GM23248 (cell line): ENCODE measurements around the gene LYPD1. TPM values are rescaled to one million over a fixed set of nuclear protein-coding genes. Genes with fewer than 3 reads are reported as not detected.
A peak's percentile ranks its signal among the peaks of the same experiment; 100 is the strongest.

ENCODE experiments used
- DNase-seq: peaks from one replicate; pipeline ENCODE4 v3.0.0-alpha.2; 2015
- H2AFZ ChIP-seq: fragments of 200-600 bp; sonication (generic); 2 replicates; pipeline ENCODE4 v1.6.1; 2016; ENCODE audit warnings: antibody characterized with exemption
- H3F3A ChIP-seq: fragments of 200-600 bp; sonication (generic); 2 replicates; pipeline ENCODE4 v1.6.1; 2016; ENCODE audit warnings: mild to moderate bottlenecking, antibody characterized with exemption, mixed run types; ENCODE audit not compliant: insufficient read depth
- H3K27ac ChIP-seq: fragments of 200-600 bp; sonication (generic); 2 replicates; pipeline ENCODE4 v1.5.1; 2016; ENCODE audit warnings: mild to moderate bottlenecking
- H3K27me3 ChIP-seq: fragments of 200-600 bp; sonication (generic); replicated peaks from 2 replicates; pipeline ENCODE4 v1.6.1; 2016; ENCODE audit warnings: mild to moderate bottlenecking; ENCODE audit not compliant: insufficient read depth
- H3K36me3 ChIP-seq: fragments of 200-600 bp; sonication (generic); 2 replicates; pipeline ENCODE4 v1.6.1; 2016; ENCODE audit warnings: low read depth, mild to moderate bottlenecking
- H3K4me1 ChIP-seq: fragments of 200-600 bp; sonication (generic); 2 replicates; pipeline ENCODE4 v1.6.1; 2016; ENCODE audit warnings: mild to moderate bottlenecking; ENCODE audit not compliant: insufficient read depth
- H3K4me2 ChIP-seq: fragments of 200-600 bp; sonication (generic); one replicate; pipeline ENCODE4 v1.6.1; 2016; ENCODE audit warnings: mild to moderate bottlenecking; ENCODE audit not compliant: unreplicated experiment
- H3K4me3 ChIP-seq: fragments of 200-600 bp; sonication (generic); 2 replicates; pipeline ENCODE4 v1.5.1; 2016; ENCODE audit warnings: mild to moderate bottlenecking
- H3K79me2 ChIP-seq: fragments of 200-600 bp; sonication (generic); 2 replicates; pipeline ENCODE4 v1.6.1; 2016; ENCODE audit warnings: mild to moderate bottlenecking; ENCODE audit not compliant: insufficient read depth
- H3K9ac ChIP-seq: fragments of 200-600 bp; sonication (generic); 2 replicates; pipeline ENCODE4 v1.6.1; 2016; ENCODE audit warnings: mild to moderate bottlenecking
- H3K9me2 ChIP-seq: fragments of 200-600 bp; sonication (generic); 2 replicates; pipeline ENCODE4 v1.6.1; 2016; ENCODE audit warnings: mixed run types, mild to moderate bottlenecking, moderate library complexity; ENCODE audit not compliant: insufficient read depth
- H3K9me3 ChIP-seq: fragments of 200-600 bp; sonication (generic); one replicate; pipeline ENCODE4 v1.6.1; 2017; ENCODE audit warnings: low read depth
- H4K20me1 ChIP-seq: fragments of 200-600 bp; sonication (generic); 2 replicates; pipeline ENCODE4 v1.6.0; 2016; ENCODE audit not compliant: insufficient read depth
- EZH2 ChIP-seq: fragments of 200-600 bp; sonication (generic); IDR thresholded peaks from 2 replicates; pipeline ENCODE4 v1.6.1; 2018; ENCODE audit warnings: antibody characterized with exemption, mild to moderate bottlenecking; ENCODE audit not compliant: insufficient read depth, poor library complexity, severe bottlenecking
- EZH2phosphoT487 ChIP-seq: fragments of 200-600 bp; sonication (generic); IDR thresholded peaks from 2 replicates; pipeline ENCODE4 v1.6.1; 2018; ENCODE audit warnings: antibody characterized with exemption, moderate library complexity, mild to moderate bottlenecking, low read depth; ENCODE audit not compliant: insufficient read depth
- WGBS, 2 experiments: methylation state at CpG; one replicate each; pipeline ENCODE4 v1.1.6; 2015 to 2017; ENCODE audit warnings: low lambda C conversion rate in 2 of 2, low coverage in 1 of 2; ENCODE audit errors: missing lambda C conversion rate in 2 of 2; 5-methylcytosine and 5-hydroxymethylcytosine counted together
- in situ Hi-C: fragments of 300-500 bp; cut with MboI; formaldehyde crosslinking; loops from 2 replicates; pipeline ENCODE4 v1.15.0; 2020
- polyA plus RNA-seq: library from polyadenylated mRNA; unstranded; fragments of >200 nt; fragmentation: Nextera tagmentation; extraction: Ambion mirVana; gene quantifications from 2 replicates; pipeline ENCODE4 v1.2.1, GENCODE V29; 2016
- total RNA-seq: library from RNA; depleted of rRNA; stranded (reverse); fragments of >200 nt; shearing (Covaris generic); gene quantifications from 2 replicates; pipeline ENCODE4 v1.2.3, GENCODE V29; 2014

Gene LYPD1
- total and polyA plus RNA-seq, 2 experiments from 2014 or later: 0.11 to 0.51 TPM

DNA sequence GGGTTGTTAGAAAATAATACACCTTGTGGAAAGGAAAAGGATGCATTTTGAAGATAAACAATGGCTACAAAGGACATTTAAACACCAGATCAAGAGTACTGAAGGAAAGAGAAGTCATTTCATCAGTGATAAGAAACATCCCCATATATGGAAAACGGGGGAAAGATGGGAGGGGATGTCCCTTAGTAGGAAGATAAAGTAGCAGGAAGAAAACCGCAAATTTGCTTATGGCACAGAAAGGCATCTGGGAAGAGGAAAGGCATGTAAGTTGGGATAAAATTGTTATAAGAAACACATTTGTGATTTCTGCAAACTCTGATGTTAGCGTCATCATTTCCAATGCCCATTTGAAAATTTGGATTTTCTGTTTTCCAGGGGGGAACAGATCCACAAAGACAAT lies 10.5 kb upstream of the LYPD1 start:
- H3K79me2 ChIP-seq: no peaks in the 10 kb centered on the region
- H3K4me3 ChIP-seq: no peak overlapping the region
- TF ChIP-seq EZH2phosphoT487 (no peak), EZH2 (no peak)
- no peaks in the 10 kb centered on the region for H3K27me3 ChIP-seq
- WGBS, 2 experiments: 59 to 65% methylated on average over 3 of the region's 3 CpGs
- H3K36me3 ChIP-seq: no peaks in the 10 kb centered on the region
- no peak overlapping the region for H3K4me2 ChIP-seq
- DNase-seq: no peak
- no peaks in the 10 kb centered on the region for H4K20me1 ChIP-seq
- no peaks in the 10 kb centered on the region for H3K9me3 ChIP-seq
- no peak overlapping the region for H3K27ac ChIP-seq
- no peaks in the 10 kb centered on the region for H3F3A ChIP-seq
- peaks cover 7% of the 10 kb centered on the region; the same call in 1 of the 2 replicates for H3K4me1 ChIP-seq
- in situ Hi-C loops: no loop called here
- no peak overlapping the region for H3K9ac ChIP-seq
- no peak overlapping the region for H2AFZ ChIP-seq
- no peaks in the 10 kb centered on the region for H3K9me2 ChIP-seq

DNA sequence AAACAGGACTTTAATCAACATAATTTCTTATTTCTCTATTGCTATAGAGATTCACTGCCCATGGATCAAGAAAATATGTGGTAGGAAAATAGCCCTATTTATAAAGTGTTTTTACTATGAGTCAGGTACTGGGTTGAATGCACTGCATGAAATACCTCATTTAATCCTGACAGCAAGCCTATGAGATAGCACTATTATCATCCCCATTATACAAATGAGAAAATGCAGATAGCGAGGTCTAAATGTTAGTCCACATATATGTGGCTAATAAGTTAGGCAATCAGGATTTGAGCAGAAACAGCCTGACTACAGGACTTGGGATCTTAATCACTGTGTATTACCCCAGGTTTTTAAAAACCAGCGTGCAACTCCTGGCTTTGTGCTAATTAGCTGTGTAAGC lies 8.5 kb upstream of the LYPD1 start:
- in situ Hi-C loops: no loop called here
- Histone ChIP-seq H3K4me2 (no peak overlapping the region), H3K27me3 (no peaks in the 10 kb centered on the region)

DNA sequence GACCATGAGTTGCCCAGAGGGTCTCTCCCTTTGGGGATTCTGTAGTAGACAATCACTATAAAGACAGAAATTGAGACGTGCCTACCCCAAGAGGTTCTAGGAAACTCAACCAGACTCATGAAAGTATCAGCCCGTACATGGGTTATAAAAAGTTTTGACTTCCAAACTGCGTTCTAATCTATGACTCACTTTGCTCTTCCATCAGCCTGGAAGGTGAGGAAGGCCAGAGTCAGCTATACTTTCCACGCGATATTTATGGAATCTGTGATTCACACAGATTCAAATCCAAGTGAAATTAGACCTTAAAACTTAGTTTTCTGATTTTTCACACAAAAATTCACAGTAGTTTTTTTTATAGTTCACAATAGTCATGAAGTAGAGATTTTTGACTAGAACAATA lies 7.7 kb upstream of the LYPD1 start:
- H3K27me3 ChIP-seq: no peaks in the 10 kb centered on the region
- H3K9ac ChIP-seq: no peak overlapping the region
- no peaks in the 10 kb centered on the region for H4K20me1 ChIP-seq
- no peak overlapping the region for H2AFZ ChIP-seq
- H3K27ac ChIP-seq: no peak overlapping the region
- 59 to 61% methylated on average over 5 of the region's 5 CpGs for WGBS, 2 experiments
- H3F3A ChIP-seq: no peaks in the 10 kb centered on the region
- no peak overlapping the region for H3K4me3 ChIP-seq
- H3K36me3 ChIP-seq: no peaks in the 10 kb centered on the region
- DNase-seq: peak; percentile 45
- TF ChIP-seq EZH2phosphoT487: no peak
- TF ChIP-seq EZH2: no peak
- no peaks in the 10 kb centered on the region for H3K9me2 ChIP-seq
- H3K4me1 ChIP-seq: peaks cover 7% of the 10 kb centered on the region; the same call in 1 of the 2 replicates
- H3K9me3 ChIP-seq: no peaks in the 10 kb centered on the region
- H3K4me2 ChIP-seq: no peak overlapping the region
- H3K79me2 ChIP-seq: no peaks in the 10 kb centered on the region
- in situ Hi-C loops: no loop called here

More for the DNA sequence above, 8.5 kb upstream of the LYPD1 start:
- H3K9me2 ChIP-seq: no peaks in the 10 kb centered on the region
- WGBS, 2 experiments: 68 to 80% methylated on average over 2 of the region's 2 CpGs
- no peaks in the 10 kb centered on the region for H3K9me3 ChIP-seq
- H3K36me3 ChIP-seq: no peaks in the 10 kb centered on the region
- no peak overlapping the region for H2AFZ ChIP-seq
- H3K79me2 ChIP-seq: no peaks in the 10 kb centered on the region
- H3K27ac ChIP-seq: no peak overlapping the region
- H3F3A ChIP-seq: no peaks in the 10 kb centered on the region
- no peak for TF ChIP-seq EZH2
- no peak for TF ChIP-seq EZH2phosphoT487
- H4K20me1 ChIP-seq: no peaks in the 10 kb centered on the region
- peaks cover 7% of the 10 kb centered on the region; the same call in 1 of the 2 replicates for H3K4me1 ChIP-seq
- H3K4me3 ChIP-seq: no peak overlapping the region
- peak; percentile 18 for DNase-seq
- no peak overlapping the region for H3K9ac ChIP-seq

DNA sequence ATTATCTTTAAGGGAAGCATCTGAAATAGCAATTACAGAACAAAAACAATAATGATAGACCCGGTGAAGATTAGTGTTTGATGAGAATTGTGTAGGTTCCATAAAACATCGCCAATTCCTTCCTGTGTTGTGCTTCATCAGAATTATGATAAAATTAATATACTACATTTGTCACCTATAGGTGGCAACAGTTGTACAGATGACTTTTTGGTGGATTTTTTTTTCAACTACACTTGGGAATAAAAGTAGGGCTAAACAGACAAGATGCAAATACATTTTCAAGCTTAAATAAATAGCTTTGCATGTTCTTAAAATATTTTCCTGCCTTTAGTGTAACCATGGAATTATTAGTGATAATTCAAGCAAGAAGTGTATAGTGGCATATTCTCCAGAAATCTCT lies 7.0 kb upstream of the LYPD1 start:
- Histone ChIP-seq H3K36me3 (no peaks in the 10 kb centered on the region), H3K4me3 (no peak overlapping the region), H3K27ac (no peak overlapping the region), H3K4me1 (peaks cover 7% of the 10 kb centered on the region; the same call in 1 of the 2 replicates), H3K9ac (no peak overlapping the region), H3K4me2 (no peak overlapping the region), H3K27me3 (no peaks in the 10 kb centered on the region), H4K20me1 (no peaks in the 10 kb centered on the region), H3F3A (no peaks in the 10 kb centered on the region), H3K9me3 (no peaks in the 10 kb centered on the region), H3K79me2 (no peaks in the 10 kb centered on the region), H2AFZ (no peak overlapping the region), H3K9me2 (no peaks in the 10 kb centered on the region)
- in situ Hi-C loops: no loop called here
- peak; percentile 14 for DNase-seq
- TF ChIP-seq EZH2 (no peak), EZH2phosphoT487 (no peak)
- 53 to 60% methylated on average over 2 of the region's 2 CpGs for WGBS, 2 experiments
